ENCODE data around the gene CTSD.

DNA sequence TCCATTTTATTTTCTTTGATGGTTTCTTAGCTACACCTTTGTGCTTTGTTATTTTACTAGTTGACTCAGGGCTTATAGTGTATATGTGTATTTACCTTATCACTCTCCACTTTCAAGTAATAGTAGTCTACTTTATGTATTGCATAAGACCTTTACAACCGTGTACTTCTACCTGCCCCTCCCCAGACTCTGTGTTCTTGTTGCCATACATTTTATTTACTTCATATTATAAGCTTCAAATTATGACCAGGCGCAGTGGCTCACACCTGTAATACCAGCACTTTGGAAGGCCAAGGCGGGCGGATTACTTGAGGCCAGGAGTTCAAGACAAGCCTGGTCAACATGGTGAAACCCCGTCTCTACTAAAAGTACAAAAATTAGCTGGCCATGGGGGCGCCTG lies 28.2 kb upstream of the CTSD start:
- TF ChIP-seq, protein P1, sequence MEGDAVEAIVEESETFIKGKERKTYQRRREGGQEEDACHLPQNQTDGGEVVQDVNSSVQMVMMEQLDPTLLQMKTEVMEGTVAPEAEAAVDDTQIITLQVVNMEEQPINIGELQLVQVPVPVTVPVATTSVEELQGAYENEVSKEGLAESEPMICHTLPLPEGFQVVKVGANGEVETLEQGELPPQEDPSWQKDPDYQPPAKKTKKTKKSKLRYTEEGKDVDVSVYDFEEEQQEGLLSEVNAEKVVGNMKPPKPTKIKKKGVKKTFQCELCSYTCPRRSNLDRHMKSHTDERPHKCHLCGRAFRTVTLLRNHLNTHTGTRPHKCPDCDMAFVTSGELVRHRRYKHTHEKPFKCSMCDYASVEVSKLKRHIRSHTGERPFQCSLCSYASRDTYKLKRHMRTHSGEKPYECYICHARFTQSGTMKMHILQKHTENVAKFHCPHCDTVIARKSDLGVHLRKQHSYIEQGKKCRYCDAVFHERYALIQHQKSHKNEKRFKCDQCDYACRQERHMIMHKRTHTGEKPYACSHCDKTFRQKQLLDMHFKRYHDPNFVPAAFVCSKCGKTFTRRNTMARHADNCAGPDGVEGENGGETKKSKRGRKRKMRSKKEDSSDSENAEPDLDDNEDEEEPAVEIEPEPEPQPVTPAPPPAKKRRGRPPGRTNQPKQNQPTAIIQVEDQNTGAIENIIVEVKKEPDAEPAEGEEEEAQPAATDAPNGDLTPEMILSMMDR (IDR thresholded peaks at IDR 0.05) = no peak
- no peak for TF ChIP-seq POLR2A (IDR thresholded peaks at IDR 0.05)

Data from adrenal gland (tissue), 5 donors.